OCI-LY1 (cell line): ENCODE results near the gene ADGRB2.

Experiments
- H2AFZ ChIP-seq: fragments of 200-600 bp; sonication (generic), shearing (Covaris generic); 2 replicates; pipeline ENCODE4 v1.6.0; 2014; ENCODE audit warnings: antibody characterized with exemption, mild to moderate bottlenecking, low read length
- H3F3A ChIP-seq: fragments of 200-600 bp; sonication (generic), shearing (Covaris generic); 2 replicates; pipeline ENCODE4 v1.6.0; 2014; ENCODE audit warnings: mild to moderate bottlenecking, antibody characterized with exemption, low read length, moderate library complexity; ENCODE audit not compliant: insufficient read depth
- H3K27ac ChIP-seq: fragments of 200-600 bp; sonication (generic); 2 replicates; pipeline ENCODE4 v1.5.1; 2014; ENCODE audit warnings: low read length, mixed run types, mild to moderate bottlenecking, low read depth; ENCODE audit not compliant: poor library complexity, severe bottlenecking
- H3K27me3 ChIP-seq: fragments of 200-600 bp; sonication (generic); 2 replicates; pipeline ENCODE4 v1.6.0; 2014; ENCODE audit warnings: antibody characterized with exemption, mild to moderate bottlenecking, low read length, moderate library complexity; ENCODE audit not compliant: insufficient read depth
- H3K36me3 ChIP-seq: fragments of 200-600 bp; sonication (generic); 2 replicates; pipeline ENCODE4 v1.6.1; 2014; ENCODE audit warnings: mild to moderate bottlenecking, antibody characterized with exemption, low read length, moderate library complexity, mixed read lengths; ENCODE audit not compliant: insufficient read depth
- H3K4me1 ChIP-seq: fragments of 200-600 bp; sonication (generic); 2 replicates; pipeline ENCODE4 v1.5.1; 2014; ENCODE audit warnings: mild to moderate bottlenecking, low read length, moderate library complexity; ENCODE audit not compliant: insufficient read depth, severe bottlenecking
- H3K4me2 ChIP-seq: fragments of 200-600 bp; sonication (generic), shearing (Covaris generic); 2 replicates; pipeline ENCODE4 v1.6.1; 2014; ENCODE audit warnings: low read length
- H3K4me3 ChIP-seq: fragments of 200-600 bp; sonication (generic); 2 replicates; pipeline ENCODE4 v1.5.1; 2014; ENCODE audit warnings: low read length, low read depth, mild to moderate bottlenecking, mixed read lengths; ENCODE audit not compliant: poor library complexity, severe bottlenecking
- H3K79me2 ChIP-seq: fragments of 200-600 bp; shearing (Covaris generic); 2 replicates; pipeline ENCODE4 v1.6.1; 2016; ENCODE audit warnings: mixed run types, low read length, mixed read lengths; ENCODE audit not compliant: insufficient read depth
- H3K9ac ChIP-seq: fragments of 200-600 bp; sonication (generic), shearing (Covaris generic); 2 replicates; pipeline ENCODE4 v1.6.1; 2014; ENCODE audit warnings: mild to moderate bottlenecking, low read length, mixed read lengths
- H3K9me2 ChIP-seq: fragments of 200-600 bp; sonication (generic), shearing (Covaris generic); 2 replicates; pipeline ENCODE4 v1.6.1; 2014; ENCODE audit warnings: low read depth, mild to moderate bottlenecking, low read length, mixed read lengths
- H3K9me3 ChIP-seq: fragments of 200-600 bp; shearing (Covaris generic); 2 replicates; pipeline ENCODE4 v1.6.1; 2014; ENCODE audit warnings: low read length, mixed read lengths
- H4K20me1 ChIP-seq: fragments of 200-600 bp; sonication (generic), shearing (Covaris generic); 2 replicates; pipeline ENCODE4 v1.6.0; 2016; ENCODE audit warnings: mild to moderate bottlenecking, low read length; ENCODE audit not compliant: insufficient read depth
- EZH2 ChIP-seq: fragments of 200-600 bp; sonication (generic), shearing (Covaris generic); IDR thresholded peaks from 2 replicates; pipeline ENCODE4 v1.8.0; 2017; ENCODE audit warnings: borderline replicate concordance, mixed run types, mild to moderate bottlenecking, antibody characterized with exemption, low read length, moderate library complexity, mixed read lengths
- TF ChIP-seq, protein P1 (sequence below): fragments of 200-600 bp; sonication (generic), shearing (Covaris generic); IDR thresholded peaks from 2 replicates; pipeline ENCODE4 v1.5.1; 2017; ENCODE audit warnings: mild to moderate bottlenecking, antibody characterized with exemption, low read length, moderate library complexity, mixed read lengths

The ADGRB2 gene

DNA sequence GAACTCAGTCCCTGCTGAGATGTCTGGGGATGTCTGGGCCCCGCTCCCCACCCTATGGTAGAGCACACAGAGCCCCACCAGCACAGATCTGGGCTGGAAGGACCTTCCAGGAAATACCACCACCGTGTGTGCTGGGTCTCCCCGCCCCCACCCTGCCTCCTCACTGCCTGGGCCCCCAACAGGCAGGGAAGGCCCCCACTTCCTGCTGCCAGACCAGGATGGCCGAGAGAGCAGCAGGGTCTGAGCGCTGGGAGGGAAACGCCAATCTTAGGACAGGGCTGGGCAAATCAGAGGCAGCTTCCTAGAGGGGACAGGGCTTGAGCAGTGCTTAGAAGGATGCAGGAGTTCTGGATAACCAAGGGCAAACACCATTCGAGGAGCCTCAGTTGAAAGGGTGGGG, 11.9 kb downstream of the ADGRB2 start:
- Histone ChIP-seq H3K9me2 (no peaks in the 10 kb centered on the region), H3K4me2 (no peak overlapping the region), H3K36me3 (no peaks in the 10 kb centered on the region), H3K79me2 (no peaks in the 10 kb centered on the region), H3K27me3 (peaks cover 6% of the 10 kb centered on the region; the same call in 1 of the 2 replicates), H3K4me3 (no peak overlapping the region), H3K27ac (no peak overlapping the region), H3K9ac (no peak overlapping the region), H3K9me3 (no peaks in the 10 kb centered on the region), H3K4me1 (no peaks in the 10 kb centered on the region), H3F3A (no peaks in the 10 kb centered on the region), H4K20me1 (no peaks in the 10 kb centered on the region), H2AFZ (no peak overlapping the region)
- TF ChIP-seq, protein P1, sequence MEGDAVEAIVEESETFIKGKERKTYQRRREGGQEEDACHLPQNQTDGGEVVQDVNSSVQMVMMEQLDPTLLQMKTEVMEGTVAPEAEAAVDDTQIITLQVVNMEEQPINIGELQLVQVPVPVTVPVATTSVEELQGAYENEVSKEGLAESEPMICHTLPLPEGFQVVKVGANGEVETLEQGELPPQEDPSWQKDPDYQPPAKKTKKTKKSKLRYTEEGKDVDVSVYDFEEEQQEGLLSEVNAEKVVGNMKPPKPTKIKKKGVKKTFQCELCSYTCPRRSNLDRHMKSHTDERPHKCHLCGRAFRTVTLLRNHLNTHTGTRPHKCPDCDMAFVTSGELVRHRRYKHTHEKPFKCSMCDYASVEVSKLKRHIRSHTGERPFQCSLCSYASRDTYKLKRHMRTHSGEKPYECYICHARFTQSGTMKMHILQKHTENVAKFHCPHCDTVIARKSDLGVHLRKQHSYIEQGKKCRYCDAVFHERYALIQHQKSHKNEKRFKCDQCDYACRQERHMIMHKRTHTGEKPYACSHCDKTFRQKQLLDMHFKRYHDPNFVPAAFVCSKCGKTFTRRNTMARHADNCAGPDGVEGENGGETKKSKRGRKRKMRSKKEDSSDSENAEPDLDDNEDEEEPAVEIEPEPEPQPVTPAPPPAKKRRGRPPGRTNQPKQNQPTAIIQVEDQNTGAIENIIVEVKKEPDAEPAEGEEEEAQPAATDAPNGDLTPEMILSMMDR, result no peak
- no peak for TF ChIP-seq EZH2

- no peaks in the 10 kb centered on the region for H3K9me3 ChIP-seq
- H3K79me2 ChIP-seq, result no peaks in the 10 kb centered on the region
- H3K4me2 ChIP-seq, result no peak overlapping the region
- no peak overlapping the region for H3K9ac ChIP-seq
- no peaks in the 10 kb centered on the region for H3K4me1 ChIP-seq
- no peak overlapping the region for H3K27ac ChIP-seq
- H3K4me3 ChIP-seq, result no peak overlapping the region
- H3F3A ChIP-seq, result no peaks in the 10 kb centered on the region
- no peak for TF ChIP-seq EZH2
- TF ChIP-seq, protein P1, result no peak
- H3K9me2 ChIP-seq, result no peaks in the 10 kb centered on the region
- H2AFZ ChIP-seq, result no peak overlapping the region
- peaks cover 6% of the 10 kb centered on the region; the same call in 1 of the 2 replicates for H3K27me3 ChIP-seq
- H4K20me1 ChIP-seq, result no peaks in the 10 kb centered on the region
- H3K36me3 ChIP-seq, result no peaks in the 10 kb centered on the region
Measured at GRCh38 chr1:31751822-31752241, 12.3 kb downstream of the ADGRB2 start.

GRCh38 chr1:31750858-31751510, 13.2 kb downstream of the ADGRB2 start:
- peaks cover 6% of the 10 kb centered on the region; the same call in 1 of the 2 replicates for H3K27me3 ChIP-seq
- no peak overlapping the region for H3K4me3 ChIP-seq
- TF ChIP-seq EZH2, result no peak
- TF ChIP-seq, protein P1, result no peak
- H3F3A ChIP-seq, result no peaks in the 10 kb centered on the region
- no peaks in the 10 kb centered on the region for H3K36me3 ChIP-seq
- H3K9me3 ChIP-seq, result no peaks in the 10 kb centered on the region
- no peak overlapping the region for H3K9ac ChIP-seq
- no peak overlapping the region for H2AFZ ChIP-seq
- no peaks in the 10 kb centered on the region for H3K79me2 ChIP-seq
- H3K9me2 ChIP-seq, result no peaks in the 10 kb centered on the region
- H4K20me1 ChIP-seq, result no peaks in the 10 kb centered on the region
- H3K4me1 ChIP-seq, result no peaks in the 10 kb centered on the region
- H3K4me2 ChIP-seq, result no peak overlapping the region
- no peak overlapping the region for H3K27ac ChIP-seq
